BE2C (cell line): Measurements from ENCODE around the gene OR51V1.

Experiments
- DNase-seq: peaks from one replicate; pipeline ENCODE4 v3.0.0-alpha.2; 2020
- H3K27me3 ChIP-seq: fragments of 250-450 bp; sonication (Bioruptor Pico); 2 replicates; pipeline ENCODE4 v1.5.1; 2020; ENCODE audit warnings: mild to moderate bottlenecking
- H3K36me3 ChIP-seq: fragments of 250-450 bp; sonication (Bioruptor Pico); 2 replicates; pipeline ENCODE4 v1.5.1; 2020; ENCODE audit warnings: mild to moderate bottlenecking
- H3K4me1 ChIP-seq: fragments of 250-450 bp; sonication (Bioruptor Pico); 2 replicates; pipeline ENCODE4 v1.5.1; 2020
- H3K4me3 ChIP-seq: 2 replicates; pipeline ENCODE4 v1.5.1; 2011; ENCODE audit warnings: low read depth, low read length
- H3K9me3 ChIP-seq: fragments of 250-450 bp; sonication (Bioruptor Pico); 2 replicates; pipeline ENCODE4 v1.5.1; 2020
- TF ChIP-seq, protein P1 (sequence below): IDR thresholded peaks from 2 replicates; pipeline ENCODE4 v1.5.1; 2012; ENCODE audit warnings: mild to moderate bottlenecking, low read depth, low read length

The OR51V1 gene

DNA sequence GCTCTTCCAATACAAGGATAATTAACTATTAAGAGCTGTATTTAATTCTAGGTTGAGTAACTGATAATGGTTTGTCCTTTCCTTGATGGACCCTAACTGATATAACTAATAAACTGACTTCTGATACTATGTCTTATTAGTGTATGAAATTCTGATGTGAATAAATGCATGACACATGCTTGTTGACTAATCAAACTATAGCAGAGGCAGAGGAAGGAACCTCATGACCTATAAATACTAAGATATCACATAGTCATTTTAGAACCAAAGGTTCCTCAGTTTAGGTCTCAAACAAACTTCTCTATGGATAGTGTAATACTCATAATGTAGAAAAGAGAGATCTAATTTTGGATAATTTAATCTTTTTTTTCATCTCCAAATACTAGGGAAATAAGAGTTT is 38.6 kb upstream of the OR51V1 start:
- no peaks in the 10 kb centered on the region for H3K9me3 ChIP-seq
- H3K4me3 ChIP-seq: no peak overlapping the region
- H3K4me1 ChIP-seq: no peaks in the 10 kb centered on the region
- TF ChIP-seq, protein P1, sequence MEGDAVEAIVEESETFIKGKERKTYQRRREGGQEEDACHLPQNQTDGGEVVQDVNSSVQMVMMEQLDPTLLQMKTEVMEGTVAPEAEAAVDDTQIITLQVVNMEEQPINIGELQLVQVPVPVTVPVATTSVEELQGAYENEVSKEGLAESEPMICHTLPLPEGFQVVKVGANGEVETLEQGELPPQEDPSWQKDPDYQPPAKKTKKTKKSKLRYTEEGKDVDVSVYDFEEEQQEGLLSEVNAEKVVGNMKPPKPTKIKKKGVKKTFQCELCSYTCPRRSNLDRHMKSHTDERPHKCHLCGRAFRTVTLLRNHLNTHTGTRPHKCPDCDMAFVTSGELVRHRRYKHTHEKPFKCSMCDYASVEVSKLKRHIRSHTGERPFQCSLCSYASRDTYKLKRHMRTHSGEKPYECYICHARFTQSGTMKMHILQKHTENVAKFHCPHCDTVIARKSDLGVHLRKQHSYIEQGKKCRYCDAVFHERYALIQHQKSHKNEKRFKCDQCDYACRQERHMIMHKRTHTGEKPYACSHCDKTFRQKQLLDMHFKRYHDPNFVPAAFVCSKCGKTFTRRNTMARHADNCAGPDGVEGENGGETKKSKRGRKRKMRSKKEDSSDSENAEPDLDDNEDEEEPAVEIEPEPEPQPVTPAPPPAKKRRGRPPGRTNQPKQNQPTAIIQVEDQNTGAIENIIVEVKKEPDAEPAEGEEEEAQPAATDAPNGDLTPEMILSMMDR: no peak
- DNase-seq: no peak
- H3K36me3 ChIP-seq: no peaks in the 10 kb centered on the region
- H3K27me3 ChIP-seq: no peaks in the 10 kb centered on the region

- DNase-seq: no peak
- no peaks in the 10 kb centered on the region for H3K36me3 ChIP-seq
- H3K27me3 ChIP-seq: no peaks in the 10 kb centered on the region
These were observed 38.0 kb upstream of the OR51V1 start for GRCh38 chr11:5238486-5238885.

GRCh38 chr11:5237420-5237819 is 36.9 kb upstream of the OR51V1 start:
- DNase-seq: no peak
- TF ChIP-seq, protein P1: no peak
- Histone ChIP-seq H3K27me3 (no peaks in the 10 kb centered on the region), H3K4me1 (no peaks in the 10 kb centered on the region), H3K36me3 (no peaks in the 10 kb centered on the region), H3K4me3 (no peak overlapping the region), H3K9me3 (no peaks in the 10 kb centered on the region)

More at GRCh38 chr11:5238486-5238885, 38.0 kb upstream of the OR51V1 start:
- no peaks in the 10 kb centered on the region for H3K4me1 ChIP-seq
- no peak overlapping the region for H3K4me3 ChIP-seq
- no peaks in the 10 kb centered on the region for H3K9me3 ChIP-seq
- TF ChIP-seq, protein P1: no peak

DNA sequence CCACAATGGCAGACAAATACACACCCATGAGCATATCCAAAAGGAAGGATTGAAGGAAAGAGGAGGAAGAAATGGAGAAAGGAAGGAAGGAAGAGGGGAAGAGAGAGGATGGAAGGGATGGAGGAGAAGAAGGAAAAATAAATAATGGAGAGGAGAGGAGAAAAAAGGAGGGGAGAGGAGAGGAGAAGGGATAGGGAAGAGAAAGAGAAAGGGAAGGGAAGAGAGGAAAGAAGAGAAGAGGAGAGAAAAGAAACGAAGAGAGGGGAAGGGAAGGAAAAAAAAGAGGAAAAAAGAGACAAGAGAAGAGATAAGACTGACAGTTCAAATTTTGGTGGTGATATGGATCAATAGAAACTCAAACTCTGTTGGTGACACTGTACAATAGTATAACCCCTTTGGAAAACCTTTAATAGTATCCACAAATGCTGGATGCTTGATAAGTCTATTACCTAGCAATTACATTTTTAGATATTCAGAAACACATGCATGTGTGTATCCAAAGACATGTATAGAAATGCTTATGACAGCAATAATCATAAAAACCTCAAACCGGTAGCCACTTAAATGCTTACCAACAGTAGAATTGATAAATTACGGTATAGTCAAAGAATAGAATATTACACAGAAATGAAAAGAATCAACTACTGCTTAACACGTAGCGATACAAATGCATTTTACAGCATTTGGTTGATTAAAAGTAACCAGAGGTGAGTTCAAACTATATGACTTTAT is 35.0 kb upstream of the OR51V1 start:
- Histone ChIP-seq H3K27me3 (no peaks in the 10 kb centered on the region), H3K9me3 (no peaks in the 10 kb centered on the region), H3K4me3 (no peak overlapping the region), H3K4me1 (no peaks in the 10 kb centered on the region), H3K36me3 (no peaks in the 10 kb centered on the region)
- DNase-seq: no peak
- TF ChIP-seq, protein P1: no peak

GRCh38 chr11:5234381-5234834 is 33.9 kb upstream of the OR51V1 start, which contains the start of gene HBD:
Gene HBD, minus strand, starts transcription at chr11:5234483. Its CDS starts 50 bp downstream, at chr11:5234433.
- DNase-seq: no peak
- no peaks in the 10 kb centered on the region for H3K36me3 ChIP-seq
- no peak within 1 kb of the TSS for H3K4me3 ChIP-seq
- no peaks in the 10 kb centered on the region for H3K4me1 ChIP-seq
- TF ChIP-seq, protein P1: no peak
- no peaks in the 10 kb centered on the region for H3K27me3 ChIP-seq
- no peaks in the 10 kb centered on the region for H3K9me3 ChIP-seq

DNA sequence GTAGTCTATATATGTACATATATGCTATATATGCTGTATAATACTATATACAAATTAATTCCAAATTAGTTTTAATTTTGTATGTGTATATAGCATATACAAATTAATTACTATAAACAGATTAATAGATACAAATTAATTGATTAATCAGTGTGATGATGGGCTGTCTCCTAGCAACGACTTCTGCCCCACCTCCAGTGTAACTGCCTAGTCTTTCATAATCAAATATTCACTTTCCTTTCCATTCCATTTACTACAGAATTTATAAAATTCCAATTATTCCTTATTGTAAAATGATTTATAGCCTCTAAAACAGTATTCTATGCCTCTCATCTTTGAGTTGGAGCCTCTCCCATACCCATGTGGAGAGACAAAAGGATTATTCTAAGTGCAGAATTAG is 32.8 kb upstream of the OR51V1 start:
- no peaks in the 10 kb centered on the region for H3K4me1 ChIP-seq
- H3K36me3 ChIP-seq: no peaks in the 10 kb centered on the region
- no peaks in the 10 kb centered on the region for H3K9me3 ChIP-seq
- no peak for DNase-seq
- H3K27me3 ChIP-seq: no peaks in the 10 kb centered on the region
- H3K4me3 ChIP-seq: no peak overlapping the region
- TF ChIP-seq, protein P1: no peak
